ENCODE results near the gene ULBP2.
"Not testable (repeated sequence)": the region's sequence is repeated elsewhere in the genome, so short reads cannot be mapped to it uniquely, and the experiment has no call there.

ULBP2 gene

GRCh38 chr6:149951626-149952025, 9.8 kb downstream of the ULBP2 start:
- no peak for DNase-seq

DNA sequence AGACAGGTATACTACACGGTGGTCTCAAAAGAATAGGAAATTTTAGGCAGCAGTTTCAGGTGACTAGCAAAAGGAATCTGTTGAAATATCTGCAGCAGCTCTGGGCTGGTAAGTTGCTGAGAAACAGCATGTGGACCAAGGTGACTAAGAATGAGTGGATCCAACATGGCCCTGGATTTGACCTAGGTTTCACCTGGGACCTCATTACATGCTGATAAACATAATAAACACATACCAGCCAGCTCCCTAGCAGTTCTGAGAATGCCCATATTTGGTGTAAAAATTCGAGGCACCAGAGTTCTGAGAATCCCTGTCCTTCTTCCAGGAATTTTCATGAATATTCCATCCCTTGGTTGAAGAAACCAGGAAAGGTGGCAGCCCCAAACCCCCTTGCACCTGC, 11.6 kb downstream of the ULBP2 start:
- not testable (repeated sequence) for DNase-seq

DNA sequence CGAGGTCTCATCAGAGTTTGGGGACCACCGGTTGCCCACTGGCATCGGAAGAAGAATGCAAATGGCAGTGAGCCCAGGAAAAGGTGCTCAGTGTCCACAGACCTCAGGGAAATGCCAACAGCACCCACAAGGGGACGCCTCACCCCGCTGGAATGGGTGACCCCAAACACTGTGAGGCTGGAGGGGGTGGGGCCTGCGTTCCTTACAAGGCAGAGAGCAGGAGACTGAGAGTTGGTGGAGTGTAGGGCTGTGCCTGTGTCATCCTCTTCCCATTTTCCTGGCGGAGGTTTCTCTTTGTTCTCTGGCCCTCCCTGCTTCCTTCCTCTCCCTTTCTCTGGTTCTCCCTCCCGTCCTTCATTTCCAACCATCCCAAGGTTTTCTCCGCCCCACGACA, 12.1 kb downstream of the ULBP2 start:
- not testable (repeated sequence) for DNase-seq

DNA sequence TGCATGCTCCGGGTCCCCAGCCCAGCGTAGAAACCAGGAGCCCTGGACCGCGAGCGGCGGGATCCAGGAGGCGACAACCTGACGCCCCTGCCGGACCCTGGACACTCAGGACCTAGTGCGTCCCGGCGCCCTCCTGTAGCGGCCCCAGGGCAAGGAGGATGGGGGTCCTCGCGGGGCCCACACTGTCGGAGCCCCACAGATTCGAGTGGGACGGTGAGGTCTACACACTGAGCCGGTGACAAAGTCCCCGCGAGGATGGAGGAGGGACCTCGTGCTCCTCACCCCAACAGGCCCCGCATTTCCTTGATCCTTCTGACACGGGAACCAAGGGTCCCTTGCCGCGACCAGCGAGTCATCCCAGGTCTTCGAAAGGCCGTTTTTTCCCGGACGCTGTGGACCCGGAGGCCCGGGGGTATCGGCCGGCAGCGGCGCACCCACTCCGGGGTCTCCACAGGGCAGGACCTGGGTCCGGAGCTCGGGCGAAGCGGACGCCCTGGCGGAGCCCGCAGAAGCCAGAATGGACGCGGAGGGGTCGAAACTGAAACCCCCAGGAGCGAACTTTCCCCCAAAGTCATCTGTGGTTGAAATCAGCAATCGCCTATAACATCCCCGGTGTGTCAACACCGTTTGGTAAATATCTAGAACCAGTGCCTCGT, 12.6 kb downstream of the ULBP2 start:
- not testable (repeated sequence) for DNase-seq

DNA sequence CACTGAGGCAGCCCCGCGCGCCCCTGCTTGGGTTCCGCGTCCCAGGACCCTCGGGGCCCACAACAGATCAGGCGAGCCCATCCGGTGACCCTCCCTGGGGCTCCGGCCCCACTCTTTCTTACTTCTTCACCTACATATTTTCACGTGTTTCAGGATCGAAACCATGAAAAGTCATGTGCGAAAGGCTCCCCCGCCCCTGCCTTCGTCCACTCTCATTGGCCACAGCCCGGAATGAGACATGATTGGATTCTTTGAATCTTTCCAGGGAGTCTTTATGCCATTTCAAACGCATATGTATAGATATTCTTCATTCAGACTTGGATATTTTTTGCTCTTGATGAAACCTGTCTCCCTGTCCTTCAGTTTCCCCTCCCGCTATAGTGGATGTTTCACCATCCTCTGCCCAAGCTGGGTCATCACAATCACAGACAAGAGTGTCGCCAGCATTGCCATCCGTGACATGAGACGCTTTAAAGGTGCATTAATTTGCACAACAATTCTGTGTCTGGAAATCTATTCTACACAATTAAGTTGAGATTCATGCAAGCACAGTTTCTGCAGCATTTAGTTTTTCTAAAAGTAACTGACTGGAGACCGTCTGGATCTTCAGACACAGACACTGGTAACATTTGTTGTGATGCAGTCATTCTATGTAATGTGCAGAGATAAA, 13.3 kb downstream of the ULBP2 start:
- DNase-seq: not testable (repeated sequence)

GRCh38 chr6:149955654-149956317, 14.0 kb downstream of the ULBP2 start:
- not testable (repeated sequence) for DNase-seq

DNA sequence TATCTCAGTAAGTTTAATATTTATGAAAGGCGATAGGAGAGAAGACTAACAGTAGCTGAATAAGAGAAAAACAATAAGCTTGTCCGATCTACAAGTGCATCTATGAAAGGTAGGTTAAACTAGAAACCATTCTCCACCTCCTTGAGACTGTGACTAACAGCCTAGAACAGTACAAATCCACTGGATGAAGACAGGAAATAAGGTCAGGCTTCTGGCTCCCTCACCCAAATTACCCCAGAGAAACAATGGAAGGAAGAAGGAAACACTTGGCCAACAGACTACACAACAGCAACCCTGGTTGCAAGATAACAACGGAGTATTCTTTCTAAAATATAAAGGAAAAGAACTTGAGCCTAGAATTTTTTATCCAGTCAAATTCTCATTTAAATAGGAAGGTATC, 16.3 kb downstream of the ULBP2 start:
- DNase-seq: not testable (repeated sequence)

DNA sequence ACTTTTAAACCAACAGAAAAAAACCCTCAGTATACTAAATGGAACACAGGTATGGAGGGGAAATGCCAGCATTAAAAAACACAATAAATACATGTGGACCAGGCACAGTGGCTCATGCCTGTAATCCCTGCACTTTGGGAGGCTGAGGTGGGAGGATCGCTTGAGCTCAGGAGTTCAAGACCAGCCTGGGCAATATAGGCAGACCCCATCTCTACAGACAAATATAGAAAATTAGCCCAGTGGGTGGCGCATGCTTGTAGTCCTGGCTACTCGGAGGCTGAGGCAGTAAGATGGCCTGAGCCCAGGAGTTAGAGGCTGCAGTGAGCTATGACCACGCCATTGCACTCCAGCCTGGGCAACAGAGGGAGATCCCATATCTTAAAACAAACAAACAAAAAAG, 18.0 kb downstream of the ULBP2 start:
- not testable (repeated sequence) for DNase-seq

DNA sequence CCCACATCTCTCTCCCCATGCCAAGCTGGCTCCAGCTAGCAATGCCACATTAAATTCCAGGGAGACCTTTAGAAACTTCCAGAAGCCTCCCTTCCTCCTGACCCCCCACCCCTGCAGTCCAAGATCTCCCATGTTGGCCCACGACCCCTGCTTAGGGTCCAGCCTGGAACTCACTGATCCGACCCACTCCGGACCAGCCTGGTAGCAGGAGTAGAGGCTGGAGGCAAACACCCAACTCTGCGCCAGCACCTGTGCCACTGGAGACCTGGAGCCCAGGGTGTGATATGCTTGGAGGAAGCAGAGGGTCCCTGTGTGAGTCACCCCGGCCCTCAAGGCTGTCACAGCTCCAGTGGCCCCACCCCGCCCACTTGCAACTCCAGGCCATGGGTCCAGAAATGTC, 18.7 kb downstream of the ULBP2 start:
- no peak for DNase-seq

- DNase-seq: no peak
Observed at GRCh38 chr6:149961728-149962425, 20.1 kb downstream of the ULBP2 start.

DNA sequence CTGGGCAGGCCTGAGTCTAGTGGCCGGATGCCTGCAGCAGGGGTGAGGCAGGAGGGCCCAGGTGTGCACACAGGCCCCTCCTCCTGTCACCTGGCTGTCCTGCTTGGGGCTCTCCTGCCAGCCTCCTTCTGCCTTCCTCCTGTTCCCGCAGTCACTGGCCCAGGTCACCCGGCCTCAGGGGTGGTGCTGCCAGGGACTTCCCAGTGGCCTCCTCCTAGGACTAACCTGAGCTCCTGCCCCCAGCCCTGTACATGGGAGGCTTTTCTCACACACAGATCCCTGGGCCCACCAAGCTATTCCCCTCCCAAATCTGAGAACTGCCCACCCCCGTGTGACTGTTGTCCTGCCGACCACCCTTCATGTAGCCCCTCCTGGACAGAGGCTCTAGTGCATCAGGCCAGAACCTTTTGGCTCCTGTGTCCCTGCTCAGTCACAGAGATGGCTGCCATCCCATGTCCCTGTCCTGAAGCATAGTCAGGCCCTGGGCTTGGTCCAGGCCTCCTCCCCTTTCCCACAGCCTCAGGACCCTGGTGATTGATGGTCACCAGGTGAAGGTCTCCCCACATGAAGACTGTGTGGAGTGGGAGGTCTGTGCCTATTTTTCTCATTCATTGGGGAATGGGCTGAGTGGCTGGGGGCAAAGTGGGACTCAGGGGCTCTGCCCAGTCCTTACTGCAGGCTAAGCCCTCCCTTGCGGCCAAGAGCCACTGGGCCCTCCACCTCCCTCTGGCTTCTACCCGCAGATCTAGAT, 20.8 kb downstream of the ULBP2 start:
- DNase-seq: no peak

- peak; percentile 3 for DNase-seq
Observed at GRCh38 chr6:149963212-149963461, 21.3 kb downstream of the ULBP2 start.

- DNase-seq: peak; percentile 56
Observed at GRCh38 chr6:149963462-149964307, 21.9 kb downstream of the ULBP2 start, which contains the start of gene ULBP1. Gene ULBP1 (plus strand): TSS chr6:149963943. CDS start chr6:149964050, 107 bp downstream.

DNA sequence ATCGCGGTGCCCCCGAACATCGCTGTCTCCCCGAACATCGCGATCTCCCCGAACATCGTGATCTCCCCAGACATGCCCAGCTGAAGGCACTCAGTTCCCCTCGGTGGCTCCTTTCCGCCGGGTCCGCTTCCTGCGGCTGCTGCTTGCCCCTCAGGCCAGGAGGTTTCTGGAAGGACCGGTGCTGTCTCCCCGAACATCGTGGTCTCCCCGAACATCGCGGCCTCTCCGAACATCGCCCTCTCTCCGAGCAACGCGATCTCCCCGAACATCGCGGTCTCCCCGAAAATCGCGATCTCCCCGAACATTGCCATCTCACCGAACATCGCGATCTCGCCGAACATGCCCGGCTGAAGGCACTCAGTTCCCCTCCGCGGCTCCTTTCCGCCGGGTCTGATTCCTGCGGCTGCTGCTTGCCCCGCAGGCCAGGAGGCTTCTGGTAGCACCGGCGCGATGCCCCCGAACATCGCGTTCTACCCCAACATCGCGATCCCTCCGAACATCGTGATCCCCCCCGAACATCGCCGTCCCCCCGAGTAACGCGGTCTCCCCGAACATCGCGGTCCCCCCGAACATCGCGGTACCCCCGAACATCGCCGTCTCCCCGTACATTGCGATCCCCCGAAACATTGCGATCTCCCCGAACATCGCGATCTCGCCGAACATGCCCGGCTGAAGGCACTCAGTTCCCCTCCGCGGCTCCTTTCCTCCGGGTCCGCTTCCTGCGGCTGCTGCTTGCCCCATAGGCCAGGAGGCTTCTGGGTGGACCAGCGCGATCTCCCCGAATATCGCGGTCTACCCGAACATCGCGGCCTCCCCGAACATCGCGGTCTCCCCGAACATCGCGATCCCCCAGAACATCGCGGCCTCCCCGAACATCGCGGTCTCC, 22.7 kb downstream of the ULBP2 start:
- no peak for DNase-seq

DNA sequence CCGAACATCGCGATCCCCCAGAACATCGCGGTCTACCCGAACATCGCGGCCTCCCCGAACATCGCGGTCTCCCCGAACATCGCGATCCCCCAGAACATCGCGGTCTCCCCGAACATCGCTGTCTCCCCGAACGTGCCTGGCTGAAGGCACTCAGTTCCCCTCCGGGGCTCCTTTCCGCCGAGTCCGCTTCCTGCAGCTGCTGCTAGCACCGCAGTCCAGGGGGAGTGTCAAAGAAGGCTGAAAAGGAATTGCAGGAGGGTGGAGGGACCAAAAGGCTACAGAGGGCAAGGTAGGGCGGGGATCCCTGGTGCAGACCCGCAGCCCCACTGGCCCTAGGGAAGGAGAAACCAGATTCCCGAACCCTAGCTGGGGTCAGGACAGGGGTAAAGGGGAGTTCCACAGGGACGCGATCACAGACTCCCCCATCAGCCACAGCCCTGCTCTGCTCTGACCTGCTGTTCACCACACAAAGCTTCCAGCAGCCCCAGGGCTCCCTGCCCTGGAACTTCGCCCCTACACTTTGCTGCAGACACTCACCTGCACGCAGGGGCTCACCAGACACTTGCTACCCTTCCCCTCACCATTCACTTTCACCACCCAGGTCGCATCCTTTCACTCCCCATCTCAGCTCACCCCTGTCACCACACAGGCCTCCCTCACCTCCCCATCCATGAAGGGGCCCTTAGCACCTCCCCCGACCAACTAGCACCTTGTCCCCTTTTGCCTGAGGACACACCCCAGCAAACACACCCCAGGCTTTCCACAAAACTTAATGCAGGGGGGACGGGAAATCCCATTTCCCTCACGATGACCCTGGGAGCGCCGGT, 23.6 kb downstream of the ULBP2 start:
- DNase-seq: no peak

GRCh38 chr6:149966319-149966718, 24.5 kb downstream of the ULBP2 start:
- DNase-seq: not testable (repeated sequence)

DNA sequence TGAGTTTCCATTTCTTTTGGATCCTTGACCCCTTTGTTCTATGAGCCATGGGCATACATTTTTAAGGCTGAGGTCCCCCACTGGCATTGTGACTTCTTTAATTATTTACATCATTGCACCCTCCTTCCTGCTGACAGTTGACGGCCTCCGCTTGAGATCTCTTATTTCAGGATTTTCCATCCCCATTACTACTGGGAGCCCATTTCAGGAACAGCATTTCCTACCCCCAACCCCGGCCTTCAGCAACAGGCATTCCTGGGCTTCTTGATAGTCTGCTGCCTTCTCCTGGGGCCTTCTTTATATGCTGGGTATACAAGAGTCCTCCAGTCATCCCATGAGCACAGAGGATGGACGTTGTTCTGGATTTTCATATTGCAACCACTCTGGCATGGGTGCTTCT, 25.8 kb downstream of the ULBP2 start:
- DNase-seq: no peak

DNA sequence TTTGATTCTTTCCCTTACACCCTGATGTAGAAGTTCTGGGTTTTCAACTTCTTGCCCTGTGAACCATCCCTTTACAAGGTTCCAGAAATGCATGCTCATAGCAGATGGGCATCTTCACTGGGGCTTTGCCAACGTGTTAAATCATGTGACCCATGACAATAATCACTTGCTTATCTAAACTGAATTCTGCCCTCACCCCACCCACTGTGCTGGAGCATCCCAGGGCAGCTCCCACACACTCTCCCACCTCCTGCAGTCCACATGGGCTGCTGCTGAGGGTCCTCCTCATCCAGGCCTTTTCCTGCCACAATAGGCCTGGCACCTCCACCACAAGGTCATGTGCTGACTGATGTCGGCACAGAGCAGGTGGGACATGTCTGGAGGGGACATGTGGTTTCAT, 26.2 kb downstream of the ULBP2 start:
- not testable (repeated sequence) for DNase-seq

DNA sequence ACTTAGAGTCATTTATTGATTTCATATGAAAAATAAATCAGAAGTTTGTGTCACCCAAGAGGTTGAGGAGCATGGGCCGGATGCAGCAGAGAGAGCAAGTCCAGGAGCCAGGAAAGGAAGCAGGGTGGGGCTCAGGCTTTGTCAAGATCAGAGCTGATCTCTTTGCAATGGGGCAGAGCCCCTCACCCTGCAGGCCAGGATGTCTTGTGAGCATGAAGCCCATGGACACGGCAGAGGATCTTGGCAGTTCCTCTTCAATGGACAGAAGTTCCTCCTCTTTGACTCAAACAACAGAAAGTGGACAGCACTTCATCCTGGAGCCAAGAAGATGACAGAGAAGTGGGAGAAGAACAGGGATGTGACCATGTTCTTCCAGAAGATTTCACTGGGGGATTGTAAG, 27.1 kb downstream of the ULBP2 start:
- DNase-seq: not testable (repeated sequence)

- DNase-seq: no peak
Observed at GRCh38 chr6:149969635-149970034, 27.8 kb downstream of the ULBP2 start.
